ENCODE results near the gene LDAH.

LDAH gene

GRCh38 chr2:20836521-20836920 lies 13.6 kb upstream of the LDAH start:
- no peak for TF ChIP-seq ZNF70 (CRISPR knock-in tag; IDR thresholded peaks at IDR 0.05)
- TF ChIP-seq ZC3H10 (CRISPR knock-in tag; IDR thresholded peaks at IDR 0.05), result no peak
- no peak for TF ChIP-seq SNAI2 (CRISPR knock-in tag; IDR thresholded peaks at IDR 0.05)
- TF ChIP-seq ZNF8 (CRISPR knock-in tag; IDR thresholded peaks at IDR 0.05), result no peak
- no peak for TF ChIP-seq PATZ1 (CRISPR knock-in tag; IDR thresholded peaks at IDR 0.05; ENCODE audit: borderline replicate concordance)
- no peak for TF ChIP-seq CSDC2 (CRISPR knock-in tag; IDR thresholded peaks at IDR 0.05)
- no peak for TF ChIP-seq GLIS3 (CRISPR knock-in tag; IDR thresholded peaks at IDR 0.05)
- TF ChIP-seq ISL1 (CRISPR knock-in tag; IDR thresholded peaks at IDR 0.05), result no peak
- no peak for TF ChIP-seq PPARA (CRISPR knock-in tag; IDR thresholded peaks at IDR 0.05; ENCODE audit: borderline replicate concordance)
- no peak for ATAC-seq

GRCh38 chr2:20834331-20834730 lies 11.4 kb upstream of the LDAH start:
- no peak for TF ChIP-seq CSDC2 (CRISPR knock-in tag; IDR thresholded peaks at IDR 0.05)
- no peak for TF ChIP-seq ZNF8 (CRISPR knock-in tag; IDR thresholded peaks at IDR 0.05)
- TF ChIP-seq CREB5 (CRISPR knock-in tag; IDR thresholded peaks at IDR 0.05; ENCODE audit: low read depth), result no peak
- no peak for TF ChIP-seq OSR1 (CRISPR knock-in tag; IDR thresholded peaks at IDR 0.05)
- no peak for ATAC-seq

- TF ChIP-seq OSR1 (CRISPR knock-in tag; IDR thresholded peaks at IDR 0.05) (no peak), POU6F1 (CRISPR knock-in tag; IDR thresholded peaks at IDR 0.05; ENCODE audit: borderline replicate concordance, low read depth) (no peak), ZNF565 (CRISPR knock-in tag; conservative IDR thresholded peaks at IDR 0.05; ENCODE audit: low read depth) (no peak), CSDC2 (CRISPR knock-in tag; IDR thresholded peaks at IDR 0.05) (no peak), BACH2 (CRISPR knock-in tag; IDR thresholded peaks at IDR 0.05; ENCODE audit: borderline replicate concordance) (no peak), RARB (CRISPR knock-in tag; IDR thresholded peaks at IDR 0.05) (no peak), TOX (CRISPR knock-in tag; IDR thresholded peaks at IDR 0.05; ENCODE audit: borderline replicate concordance) (no peak), ISL1 (CRISPR knock-in tag; IDR thresholded peaks at IDR 0.05) (no peak), ARNTL (CRISPR knock-in tag; IDR thresholded peaks at IDR 0.05; ENCODE audit: borderline replicate concordance, low read depth) (no peak)
Measured at GRCh38 chr2:20832606-20833005, 9.7 kb upstream of the LDAH start.

GRCh38 chr2:20829861-20830260 lies 7.0 kb upstream of the LDAH start:
- TF ChIP-seq POU6F1 (CRISPR knock-in tag; IDR thresholded peaks at IDR 0.05; ENCODE audit: borderline replicate concordance, low read depth), result no peak
- no peak for TF ChIP-seq ARNTL (CRISPR knock-in tag; IDR thresholded peaks at IDR 0.05; ENCODE audit: borderline replicate concordance, low read depth)
- no peak for TF ChIP-seq CSRNP3 (CRISPR knock-in tag; IDR thresholded peaks at IDR 0.05)
- TF ChIP-seq GLIS3 (CRISPR knock-in tag; IDR thresholded peaks at IDR 0.05), result no peak
- TF ChIP-seq CREB5 (CRISPR knock-in tag; IDR thresholded peaks at IDR 0.05; ENCODE audit: low read depth), result no peak
- no peak for TF ChIP-seq ZC3H10 (CRISPR knock-in tag; IDR thresholded peaks at IDR 0.05)

More at GRCh38 chr2:20832606-20833005, 9.7 kb upstream of the LDAH start:
- no peak for ATAC-seq

More at GRCh38 chr2:20829861-20830260, 7.0 kb upstream of the LDAH start:
- no peak for ATAC-seq

Data from SK-N-SH treated with all-trans-retinoic acid at 6 μM for 48 hours (cell line).